Esophagus muscularis mucosa (tissue), 4 donors: ENCODE data around the gene CDC14B.

Experiments used
- EP300 ChIP-seq: sonication (generic); formaldehyde crosslinking; IDR thresholded peaks from one replicate; pipeline ENCODE4 v1.6.1; 2017; ENCODE audit warnings: antibody characterized with exemption
- POLR2A ChIP-seq: fragments of 450-650 bp; IDR thresholded peaks from one replicate; pipeline ENCODE4 v1.6.1; 2017; ENCODE audit warnings: antibody characterized with exemption, moderate library complexity, mild to moderate bottlenecking, low read depth
- POLR2AphosphoS5 ChIP-seq, 2 donors: sonication (generic); formaldehyde crosslinking; IDR thresholded peaks; one replicate each; pipeline ENCODE4 v1.6.1; 2017; ENCODE audit warnings: antibody characterized with exemption in 2 of 2
- TF ChIP-seq, protein P1 (sequence below), 3 experiments: fragments of 200-600 bp in 2 of 3; fragments of 450-650 bp in 1 of 3; sonication (generic) in 2 of 3; IDR thresholded peaks; one replicate each; pipeline ENCODE4 v1.5.1; 2017 to 2019; ENCODE audit warnings: antibody characterized with exemption in 3 of 3, mild to moderate bottlenecking in 2 of 3, moderate library complexity in 1 of 3

DNA sequence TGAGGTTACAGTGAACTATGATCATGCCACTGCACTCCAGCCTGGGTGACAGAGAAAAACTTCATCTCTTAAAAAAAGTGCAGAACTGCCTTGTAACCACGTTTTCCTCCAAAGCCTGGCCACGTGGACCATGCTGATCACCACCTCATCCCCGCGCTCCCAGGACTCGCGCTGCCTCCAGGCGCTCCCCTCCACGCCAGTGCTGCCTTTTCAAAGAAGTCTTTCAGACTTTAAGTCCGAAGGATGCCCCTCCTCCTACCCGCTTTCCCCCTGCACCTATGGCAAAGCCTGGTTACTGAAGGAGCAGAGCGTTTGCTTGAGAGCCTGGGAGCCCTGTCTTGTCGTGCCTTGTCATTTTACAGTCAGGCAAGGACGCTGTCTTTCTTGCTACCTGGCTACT is 125.9 kb downstream of the CDC14B start:
- TF ChIP-seq POLR2A (no peak), POLR2AphosphoS5 (IDR thresholded peaks at IDR 0.05) (no peak), EP300 (no peak)
- TF ChIP-seq, protein P1, sequence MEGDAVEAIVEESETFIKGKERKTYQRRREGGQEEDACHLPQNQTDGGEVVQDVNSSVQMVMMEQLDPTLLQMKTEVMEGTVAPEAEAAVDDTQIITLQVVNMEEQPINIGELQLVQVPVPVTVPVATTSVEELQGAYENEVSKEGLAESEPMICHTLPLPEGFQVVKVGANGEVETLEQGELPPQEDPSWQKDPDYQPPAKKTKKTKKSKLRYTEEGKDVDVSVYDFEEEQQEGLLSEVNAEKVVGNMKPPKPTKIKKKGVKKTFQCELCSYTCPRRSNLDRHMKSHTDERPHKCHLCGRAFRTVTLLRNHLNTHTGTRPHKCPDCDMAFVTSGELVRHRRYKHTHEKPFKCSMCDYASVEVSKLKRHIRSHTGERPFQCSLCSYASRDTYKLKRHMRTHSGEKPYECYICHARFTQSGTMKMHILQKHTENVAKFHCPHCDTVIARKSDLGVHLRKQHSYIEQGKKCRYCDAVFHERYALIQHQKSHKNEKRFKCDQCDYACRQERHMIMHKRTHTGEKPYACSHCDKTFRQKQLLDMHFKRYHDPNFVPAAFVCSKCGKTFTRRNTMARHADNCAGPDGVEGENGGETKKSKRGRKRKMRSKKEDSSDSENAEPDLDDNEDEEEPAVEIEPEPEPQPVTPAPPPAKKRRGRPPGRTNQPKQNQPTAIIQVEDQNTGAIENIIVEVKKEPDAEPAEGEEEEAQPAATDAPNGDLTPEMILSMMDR (IDR thresholded peaks at IDR 0.05) = no peak
